ENCODE results near the gene DGKD.

DNA sequence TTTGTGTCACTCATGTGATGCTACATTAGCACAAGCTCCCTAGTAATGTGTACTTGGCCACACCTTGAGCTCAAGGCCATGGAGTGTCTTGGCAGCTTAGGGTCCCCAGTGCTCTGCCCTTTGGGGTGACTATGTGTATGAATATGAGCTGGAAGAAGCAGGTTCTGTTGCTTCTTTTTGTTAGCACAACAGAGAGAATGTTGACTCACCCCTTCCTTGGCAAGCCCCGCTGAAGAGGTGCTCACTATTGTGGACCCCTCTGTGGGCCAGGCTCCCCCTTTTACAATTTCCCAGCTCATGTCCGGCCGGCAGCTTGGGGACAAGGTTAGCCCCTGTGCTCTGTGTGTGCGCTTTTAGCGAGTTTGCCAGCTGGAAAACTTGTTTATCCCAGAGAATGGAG lies 48.1 kb downstream of the DGKD start:
- TF ChIP-seq, protein P1, sequence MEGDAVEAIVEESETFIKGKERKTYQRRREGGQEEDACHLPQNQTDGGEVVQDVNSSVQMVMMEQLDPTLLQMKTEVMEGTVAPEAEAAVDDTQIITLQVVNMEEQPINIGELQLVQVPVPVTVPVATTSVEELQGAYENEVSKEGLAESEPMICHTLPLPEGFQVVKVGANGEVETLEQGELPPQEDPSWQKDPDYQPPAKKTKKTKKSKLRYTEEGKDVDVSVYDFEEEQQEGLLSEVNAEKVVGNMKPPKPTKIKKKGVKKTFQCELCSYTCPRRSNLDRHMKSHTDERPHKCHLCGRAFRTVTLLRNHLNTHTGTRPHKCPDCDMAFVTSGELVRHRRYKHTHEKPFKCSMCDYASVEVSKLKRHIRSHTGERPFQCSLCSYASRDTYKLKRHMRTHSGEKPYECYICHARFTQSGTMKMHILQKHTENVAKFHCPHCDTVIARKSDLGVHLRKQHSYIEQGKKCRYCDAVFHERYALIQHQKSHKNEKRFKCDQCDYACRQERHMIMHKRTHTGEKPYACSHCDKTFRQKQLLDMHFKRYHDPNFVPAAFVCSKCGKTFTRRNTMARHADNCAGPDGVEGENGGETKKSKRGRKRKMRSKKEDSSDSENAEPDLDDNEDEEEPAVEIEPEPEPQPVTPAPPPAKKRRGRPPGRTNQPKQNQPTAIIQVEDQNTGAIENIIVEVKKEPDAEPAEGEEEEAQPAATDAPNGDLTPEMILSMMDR (IDR thresholded peaks at IDR 0.05 in 4 of 5, conservative IDR thresholded peaks at IDR 0.05 in 1 of 5) = no peak
- TF ChIP-seq POLR2A (IDR thresholded peaks at IDR 0.05) = no peak
